Uterus (tissue), 4 donors: Measurements from ENCODE around the gene ADGRF5. TPM values are rescaled to one million over a fixed set of nuclear protein-coding genes. Genes with fewer than 3 reads are reported as not detected.

ENCODE experiments used
- DNase-seq, 2 donors: peaks; one replicate each; pipeline ENCODE4 v3.0.0-alpha.2; 2019 to 2020
- H3K27ac ChIP-seq, 2 donors: fragments of 200-600 bp; sonication (generic); 1 replicate in 1 of 2; 2 replicates in 1 of 2; pipeline ENCODE4 v1.5.1; 2016 to 2018
- H3K27me3 ChIP-seq, 2 donors: fragments of 200-600 bp; sonication (generic); one replicate each; pipeline ENCODE4 v1.5.1; 2018 to 2019; ENCODE audit warnings: control low read depth in 1 of 2
- H3K36me3 ChIP-seq, 2 donors: fragments of 200-600 bp; sonication (generic); one replicate each; pipeline ENCODE4 v1.5.1; 2019; ENCODE audit warnings: control low read depth in 1 of 2
- H3K4me1 ChIP-seq, 2 donors: fragments of 200-600 bp; sonication (generic); one replicate each; pipeline ENCODE4 v1.5.1; 2018 to 2019; ENCODE audit warnings: control low read depth in 1 of 2
- H3K4me3 ChIP-seq, 2 donors: fragments of 200-600 bp; sonication (generic); 1 replicate in 1 of 2; 2 replicates in 1 of 2; pipeline ENCODE4 v1.5.1; 2018 to 2019; ENCODE audit warnings: mild to moderate bottlenecking in 1 of 2
- H3K9me3 ChIP-seq, 2 donors: fragments of 200-600 bp; sonication (generic); one replicate each; pipeline ENCODE4 v1.5.1; 2019; ENCODE audit warnings: control low read depth in 1 of 2
- CTCF ChIP-seq, 4 experiments: fragments of 200-600 bp in 2 of 4; fragments of 450-650 bp in 2 of 4; sonication (generic) in 2 of 4; IDR thresholded peaks; one replicate each; pipeline ENCODE4 v1.5.1; 2016 to 2019; ENCODE audit warnings: antibody characterized with exemption in 4 of 4, mild to moderate bottlenecking in 2 of 4, moderate library complexity in 1 of 4
- POLR2A ChIP-seq, 2 donors: fragments of 450-650 bp; IDR thresholded peaks; one replicate each; pipeline ENCODE4 v1.6.1; 2016; ENCODE audit warnings: antibody characterized with exemption in 2 of 2, mild to moderate bottlenecking in 1 of 2, moderate library complexity in 1 of 2
- intact Hi-C: fragments of 100-400 bp; cut with DNase I; formaldehyde crosslinking; loops from one replicate; pipeline ENCODE4 v1.15.1; 2023; ENCODE audit warnings: low total_unique reads
- total RNA-seq, 4 donors: library from RNA; depleted of rRNA in 3 of 4; stranded (reverse); fragments of >200 nt in 3 of 4; gene quantifications; one replicate each; pipeline versions ENCODE4 v1.1.0 to v1.2.4, GENCODE V29; 2014 to 2023
- donor health status: DM: yes; HTN: yes; CAD: no.

The ADGRF5 gene
- total RNA-seq, 4 donors from 2014 or later = 21.5 to 51.2 (median 35.9) TPM

- Histone ChIP-seq H3K4me3 (no peak overlapping the region), H3K4me1 (no peaks in the 10 kb centered on the region), H3K36me3 (no peaks in the 10 kb centered on the region), H3K27ac (no peak overlapping the region), H3K27me3 (no peaks in the 10 kb centered on the region), H3K9me3 (no peaks in the 10 kb centered on the region)
- DNase-seq = no peak
- no peak for TF ChIP-seq POLR2A (IDR thresholded peaks at IDR 0.05)
- no peak for TF ChIP-seq CTCF (IDR thresholded peaks at IDR 0.05)
- intact Hi-C loops = no loop called here
These were observed 102.2 kb downstream of the ADGRF5 start for GRCh38 chr6:46819561-46819960.

DNA sequence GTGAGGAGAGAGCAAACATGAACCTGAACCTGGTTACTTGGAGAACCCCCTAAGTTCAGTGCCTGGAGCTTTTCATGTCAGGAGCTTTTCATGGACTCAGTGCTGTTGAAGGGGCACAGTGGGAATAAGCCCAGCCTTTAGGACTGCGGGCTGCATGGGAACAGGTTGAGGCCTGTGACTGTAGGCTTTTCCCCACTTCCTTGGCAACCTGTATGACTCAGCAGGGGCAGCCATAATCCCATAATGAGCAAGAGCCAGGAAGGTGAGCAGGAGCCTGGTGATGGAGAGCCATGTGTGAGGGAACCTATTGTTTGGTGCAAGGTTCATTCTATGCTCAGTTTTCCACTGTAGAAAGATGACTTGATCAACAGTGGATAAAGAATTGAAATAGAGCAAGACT is 105.1 kb downstream of the ADGRF5 start:
- Histone ChIP-seq H3K4me3 (no peak overlapping the region), H3K27me3 (no peaks in the 10 kb centered on the region), H3K9me3 (no peaks in the 10 kb centered on the region), H3K4me1 (no peaks in the 10 kb centered on the region), H3K27ac (no peak overlapping the region), H3K36me3 (no peaks in the 10 kb centered on the region)
- TF ChIP-seq POLR2A (IDR thresholded peaks at IDR 0.05) = no peak
- TF ChIP-seq CTCF (IDR thresholded peaks at IDR 0.05) = no peak
- DNase-seq = no peak
- intact Hi-C loops = no loop called here

DNA sequence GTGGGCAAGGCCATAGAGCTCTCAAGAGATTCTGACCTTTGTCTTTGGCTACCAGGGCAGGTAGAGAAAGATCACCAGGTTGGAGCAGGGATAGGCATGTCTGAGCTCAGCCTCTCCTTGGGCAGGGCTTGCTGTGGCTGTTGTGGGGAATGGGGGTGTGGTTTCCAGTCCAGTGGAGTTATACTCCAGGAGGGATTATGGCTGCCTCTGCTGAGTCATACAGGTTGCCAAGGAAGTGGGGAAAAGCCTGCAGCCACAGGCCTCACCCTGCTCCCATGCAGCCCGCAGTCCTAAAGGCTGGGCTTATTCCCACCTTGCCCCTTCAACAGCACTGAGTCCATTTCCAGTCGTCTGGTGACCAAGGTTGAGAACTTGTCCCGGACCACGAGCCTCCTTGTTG is 106.6 kb downstream of the ADGRF5 start:
- TF ChIP-seq POLR2A (IDR thresholded peaks at IDR 0.05) (no peak), CTCF (IDR thresholded peaks at IDR 0.05) (no peak)
- no peak overlapping the region for H3K27ac ChIP-seq
- H3K9me3 ChIP-seq = no peaks in the 10 kb centered on the region
- no peaks in the 10 kb centered on the region for H3K4me1 ChIP-seq
- no peaks in the 10 kb centered on the region for H3K36me3 ChIP-seq
- intact Hi-C loops = no loop called here
- no peak overlapping the region for H3K4me3 ChIP-seq
- no peaks in the 10 kb centered on the region for H3K27me3 ChIP-seq
- no peak for DNase-seq

DNA sequence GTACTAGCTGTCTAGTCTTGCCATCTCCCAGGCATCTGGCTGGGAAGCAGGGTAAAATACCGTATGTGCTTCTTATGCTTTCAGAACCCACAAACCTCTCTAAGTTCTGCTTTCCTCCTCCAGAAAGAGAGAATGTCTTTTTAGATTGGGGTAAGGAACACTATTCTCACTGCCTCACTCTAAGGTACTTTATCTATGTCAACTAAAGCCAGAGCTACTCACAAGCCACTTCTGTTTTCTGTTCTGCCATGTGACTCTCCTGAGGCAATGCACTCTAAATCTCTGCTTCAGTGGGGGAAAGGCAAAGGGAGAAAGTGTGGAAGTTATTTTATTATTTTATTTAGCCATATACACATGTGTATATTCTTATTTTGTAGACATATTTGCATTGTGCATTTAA is 112.9 kb downstream of the ADGRF5 start:
- H3K4me3 ChIP-seq = no peak overlapping the region
- TF ChIP-seq CTCF (IDR thresholded peaks at IDR 0.05) = no peak
- no peak for TF ChIP-seq POLR2A (IDR thresholded peaks at IDR 0.05)
- no peak overlapping the region for H3K27ac ChIP-seq
- no peaks in the 10 kb centered on the region for H3K36me3 ChIP-seq
- intact Hi-C loops = no loop called here
- no peak for DNase-seq
- no peaks in the 10 kb centered on the region for H3K4me1 ChIP-seq
- no peaks in the 10 kb centered on the region for H3K9me3 ChIP-seq
- H3K27me3 ChIP-seq = no peaks in the 10 kb centered on the region

Other genes starting within 250 kb of the ADGRF5 start
- gene TDRD6, start 234.1 kb downstream of the ADGRF5 start, total RNA-seq = 1 to 10 TPM in 2 of 4 donors, under 1 TPM in 2; under 0.01 to 1.5 (median 0.75) TPM
- 1 to 10 TPM in 1 of 4 donors, not detected in 3; 3.9 TPM for gene PLA2G7, start 186.6 kb downstream of the ADGRF5 start, total RNA-seq
- 1 to 10 TPM in 1 of 4 donors, not detected in 3; 2.3 TPM for gene ANKRD66, start 175.0 kb downstream of the ADGRF5 start, total RNA-seq
- under 1 TPM in 1 of 4 donors, not detected in 3; under 0.01 TPM for gene MEP1A, start 128.5 kb downstream of the ADGRF5 start, total RNA-seq
- gene ADGRF1, start 120.4 kb upstream of the ADGRF5 start, total RNA-seq = under 1 TPM in 1 of 4 donors, not detected in 3; 0.35 TPM